HFFc6 (cell line): ENCODE data around the gene SLC25A48. TPM values are rescaled to one million over a fixed set of nuclear protein-coding genes. Genes with fewer than 3 reads are reported as not detected.

Experiments
- DNase-seq: peaks from one replicate; pipeline ENCODE4 v3.0.0-alpha.2; 2018
- H3K27ac Mint-ChIP-seq: 2 replicates; pipeline ENCODE4 v1.8.0; 2020; ENCODE audit warnings: mild to moderate bottlenecking, mixed read lengths
- H3K27me3 Mint-ChIP-seq: 2 replicates; pipeline ENCODE4 v1.8.0; 2021; ENCODE audit warnings: mild to moderate bottlenecking, moderate library complexity, mixed read lengths; ENCODE audit not compliant: insufficient read depth
- H3K36me3 Mint-ChIP-seq: 2 replicates; pipeline ENCODE4 v1.8.0; 2021; ENCODE audit warnings: low read depth, mixed read lengths
- H3K4me1 Mint-ChIP-seq: 2 replicates; pipeline ENCODE4 v1.8.0; 2020; ENCODE audit warnings: low read depth, mixed read lengths
- H3K4me3 Mint-ChIP-seq: 2 replicates; pipeline ENCODE4 v1.8.0; 2020; ENCODE audit warnings: mild to moderate bottlenecking, moderate library complexity, mixed read lengths
- H3K9me3 Mint-ChIP-seq: 2 replicates; pipeline ENCODE4 v1.8.0; 2020; ENCODE audit warnings: mild to moderate bottlenecking, mixed read lengths
- CTCF ChIP-seq: fragments of 200-600 bp; sonication (generic); IDR thresholded peaks from 2 replicates; pipeline ENCODE4 v1.5.0; 2021; ENCODE audit warnings: antibody characterized with exemption, mild to moderate bottlenecking
- total RNA-seq, 6 experiments: library from RNA; stranded (reverse); fragmentation: NEBNext Ultra II Directional; extraction: Animal tissue kit (Norgen Biotek cat#: 25700); gene quantifications; 2 replicates in 1 of 6; 3 replicates in 5 of 6; pipeline ENCODE4 v1.2.3, GENCODE V29; 2021

Gene SLC25A48
- total RNA-seq, 6 experiments from 2014 or later: not detected

GRCh38 chr5:135826994-135827671, 7.3 kb upstream of the SLC25A48 start:
- no peaks in the 10 kb centered on the region for H3K9me3 Mint-ChIP-seq
- H3K27me3 Mint-ChIP-seq: peaks cover 37% of the 10 kb centered on the region
- H3K4me3 Mint-ChIP-seq: no peak overlapping the region
- no peaks in the 10 kb centered on the region for H3K36me3 Mint-ChIP-seq
- no peak for DNase-seq
- no peak overlapping the region for H3K27ac Mint-ChIP-seq
- no peaks in the 10 kb centered on the region for H3K4me1 Mint-ChIP-seq
- TF ChIP-seq CTCF: no peak

- Mint-ChIP-seq H3K4me3 (no peak overlapping the region), H3K9me3 (no peaks in the 10 kb centered on the region), H3K27me3 (peaks cover 38% of the 10 kb centered on the region), H3K27ac (no peak overlapping the region), H3K4me1 (no peaks in the 10 kb centered on the region), H3K36me3 (no peaks in the 10 kb centered on the region)
- DNase-seq: no peak
- TF ChIP-seq CTCF: no peak
Measured at GRCh38 chr5:135827965-135828781, 6.3 kb upstream of the SLC25A48 start.

GRCh38 chr5:135828782-135829127, 5.7 kb upstream of the SLC25A48 start:
- no peak overlapping the region for H3K27ac Mint-ChIP-seq
- no peaks in the 10 kb centered on the region for H3K9me3 Mint-ChIP-seq
- H3K4me1 Mint-ChIP-seq: no peaks in the 10 kb centered on the region
- TF ChIP-seq CTCF: no peak
- H3K36me3 Mint-ChIP-seq: no peaks in the 10 kb centered on the region
- H3K27me3 Mint-ChIP-seq: peaks cover 38% of the 10 kb centered on the region
- H3K4me3 Mint-ChIP-seq: no peak overlapping the region
- DNase-seq: no peak

- H3K4me3 Mint-ChIP-seq: no peak overlapping the region
- no peak for DNase-seq
- peaks cover 40% of the 10 kb centered on the region for H3K27me3 Mint-ChIP-seq
- no peak overlapping the region for H3K27ac Mint-ChIP-seq
- H3K36me3 Mint-ChIP-seq: no peaks in the 10 kb centered on the region
- no peaks in the 10 kb centered on the region for H3K9me3 Mint-ChIP-seq
- peaks cover 2% of the 10 kb centered on the region; the same call in 1 of the 2 replicates for H3K4me1 Mint-ChIP-seq
- TF ChIP-seq CTCF: no peak
Measured at GRCh38 chr5:135829179-135829578, 5.3 kb upstream of the SLC25A48 start.

GRCh38 chr5:135829681-135830383, 4.6 kb upstream of the SLC25A48 start:
- H3K9me3 Mint-ChIP-seq: no peaks in the 10 kb centered on the region
- no peak overlapping the region for H3K4me3 Mint-ChIP-seq
- peaks cover 5% of the 10 kb centered on the region; the same call in 1 of the 2 replicates for H3K4me1 Mint-ChIP-seq
- peak; percentile 89 for TF ChIP-seq CTCF
- no peak overlapping the region for H3K27ac Mint-ChIP-seq
- peak; percentile 41 for DNase-seq
- no peaks in the 10 kb centered on the region for H3K36me3 Mint-ChIP-seq
- peaks cover 40% of the 10 kb centered on the region for H3K27me3 Mint-ChIP-seq
